H9 (cell line): ENCODE measurements around the gene HYAL3. TPM values are rescaled to one million over a fixed set of nuclear protein-coding genes. Genes with fewer than 3 reads are reported as not detected.

Experiments
- DNase-seq: peaks from one replicate; pipeline ENCODE4 v3.0.0-alpha.2; 2017
- H2AFZ ChIP-seq: one replicate; pipeline ENCODE4 v1.6.1; 2013; ENCODE audit warnings: mild to moderate bottlenecking, low read length, control low read depth, moderate library complexity
- H2AK5ac ChIP-seq: 2 replicates; pipeline ENCODE4 v1.6.1; 2013; ENCODE audit warnings: low read length, control low read depth, mixed read lengths; ENCODE audit not compliant: insufficient read length
- H2BK120ac ChIP-seq: one replicate; pipeline ENCODE4 v1.6.1; 2013; ENCODE audit warnings: low read depth, mild to moderate bottlenecking, low read length, control low read depth, inconsistent platforms; ENCODE audit not compliant: poor library complexity, severe bottlenecking
- H2BK12ac ChIP-seq: 2 replicates; pipeline ENCODE4 v1.6.1; 2013; ENCODE audit warnings: low read length, control low read depth, mixed read lengths, low read depth; ENCODE audit not compliant: insufficient read length
- H2BK15ac ChIP-seq: 2 replicates; pipeline ENCODE4 v1.6.1; 2013; ENCODE audit warnings: low read depth, low read length, control low read depth
- H2BK20ac ChIP-seq: one replicate; pipeline ENCODE4 v1.6.1; 2013; ENCODE audit warnings: low read depth, mild to moderate bottlenecking, low read length, control low read depth, inconsistent platforms; ENCODE audit not compliant: poor library complexity, severe bottlenecking
- H2BK5ac ChIP-seq: 2 replicates; pipeline ENCODE4 v1.6.1; 2013; ENCODE audit warnings: low read length, control low read depth, mixed read lengths; ENCODE audit not compliant: insufficient read length
- H3K14ac ChIP-seq: 2 replicates; pipeline ENCODE4 v1.6.1; 2013; ENCODE audit warnings: low read length, control low read depth; ENCODE audit not compliant: insufficient read depth
- H3K18ac ChIP-seq: 2 replicates; pipeline ENCODE4 v1.6.1; 2013; ENCODE audit warnings: low read depth, mild to moderate bottlenecking, mixed read lengths, low read length, control low read depth; ENCODE audit not compliant: insufficient read length
- H3K23ac ChIP-seq: 2 replicates; pipeline ENCODE4 v1.6.1; 2013; ENCODE audit warnings: low read length, control low read depth, mixed read lengths, low read depth; ENCODE audit not compliant: insufficient read length
- H3K23me2 ChIP-seq: 2 replicates; pipeline ENCODE4 v1.6.1; 2013; ENCODE audit warnings: low read depth, mild to moderate bottlenecking, mixed read lengths, low read length, control low read depth; ENCODE audit not compliant: insufficient read length, poor library complexity, severe bottlenecking
- H3K27ac ChIP-seq: 2 replicates; pipeline ENCODE4 v1.5.1; 2013; ENCODE audit warnings: low read length, control low read depth, mixed read lengths, low read depth; ENCODE audit not compliant: insufficient read length
- H3K27me3 ChIP-seq: 2 replicates; pipeline ENCODE4 v1.6.1; 2013; ENCODE audit warnings: low read length, control low read depth, inconsistent platforms; ENCODE audit not compliant: insufficient read depth
- H3K4ac ChIP-seq: 2 replicates; pipeline ENCODE4 v1.6.1; 2013; ENCODE audit warnings: low read depth, mild to moderate bottlenecking, control low read depth, inconsistent platforms, low read length, moderate library complexity
- H3K4me1 ChIP-seq: 2 replicates; pipeline ENCODE4 v1.6.1; 2013; ENCODE audit warnings: low read length, control low read depth, inconsistent platforms; ENCODE audit not compliant: insufficient read depth
- H3K4me2 ChIP-seq: 2 replicates; pipeline ENCODE4 v1.6.1; 2013; ENCODE audit warnings: low read length, control low read depth, mixed read lengths; ENCODE audit not compliant: insufficient read length, insufficient read depth
- H3K56ac ChIP-seq: 2 replicates; pipeline ENCODE4 v1.6.1; 2013; ENCODE audit warnings: low read depth, mild to moderate bottlenecking, mixed read lengths, low read length, control low read depth; ENCODE audit not compliant: insufficient read length
- H3K79me1 ChIP-seq: 2 replicates; pipeline ENCODE4 v1.6.1; 2013; ENCODE audit warnings: low read depth, mild to moderate bottlenecking, moderate library complexity, low read length, control low read depth, inconsistent platforms; ENCODE audit not compliant: insufficient read depth, poor library complexity, severe bottlenecking
- H3K79me2 ChIP-seq: 2 replicates; pipeline ENCODE4 v1.6.1; 2013; ENCODE audit warnings: low read length, control low read depth, inconsistent platforms; ENCODE audit not compliant: insufficient read depth
- H3K9ac ChIP-seq: 2 replicates; pipeline ENCODE4 v1.6.1; 2013; ENCODE audit warnings: low read length, control low read depth, mixed read lengths; ENCODE audit not compliant: insufficient read length; ENCODE audit errors: extremely low read depth
- H3K9me3 ChIP-seq: one replicate; pipeline ENCODE4 v1.6.1; 2013; ENCODE audit warnings: low read depth, low read length, inconsistent platforms; ENCODE audit not compliant: control insufficient read depth
- H3T11ph ChIP-seq: one replicate; pipeline ENCODE4 v1.6.1; 2013; ENCODE audit warnings: mild to moderate bottlenecking, low read length, control low read depth, inconsistent platforms
- H4K20me1 ChIP-seq: one replicate; pipeline ENCODE4 v1.6.1; 2013; ENCODE audit not compliant: control insufficient read depth, insufficient read length, insufficient read depth
- H4K5ac ChIP-seq: 2 replicates; pipeline ENCODE4 v1.6.1; 2013; ENCODE audit warnings: low read depth, mild to moderate bottlenecking, mixed read lengths, low read length, control low read depth; ENCODE audit not compliant: insufficient read length
- H4K8ac ChIP-seq: replicated peaks from 2 replicates; pipeline ENCODE4 v1.6.1; 2013; ENCODE audit warnings: low read length, control low read depth, mixed read lengths, low read depth; ENCODE audit not compliant: insufficient read length
- H4K91ac ChIP-seq: 2 replicates; pipeline ENCODE4 v1.6.1; 2013; ENCODE audit warnings: low read depth, mild to moderate bottlenecking, moderate library complexity, mixed read lengths, low read length, control low read depth; ENCODE audit not compliant: insufficient read length
- H3K27ac Mint-ChIP-seq, 3 experiments: 2 replicates in 2 of 3; 3 replicates in 1 of 3; pipeline ENCODE4 v1.8.0; 2020 to 2021; ENCODE audit warnings: mixed read lengths in 3 of 3, mild to moderate bottlenecking in 1 of 3, moderate library complexity in 1 of 3
- H3K27me3 Mint-ChIP-seq: 2 replicates; pipeline ENCODE4 v1.8.0; 2021; ENCODE audit warnings: low read depth, mild to moderate bottlenecking, moderate library complexity, mixed read lengths
- H3K36me3 Mint-ChIP-seq, 3 experiments: 2 replicates in 2 of 3; 3 replicates in 1 of 3; pipeline ENCODE4 v1.8.0; 2020 to 2021; ENCODE audit warnings: low read depth in 3 of 3, mixed read lengths in 3 of 3; ENCODE audit not compliant: insufficient read depth in 1 of 3
- H3K4me1 Mint-ChIP-seq, 2 experiments: 2 replicates each; pipeline ENCODE4 v1.8.0; 2020; ENCODE audit warnings: mixed read lengths in 2 of 2
- H3K4me3 Mint-ChIP-seq, 2 experiments: 2 replicates in 1 of 2; 3 replicates in 1 of 2; pipeline ENCODE4 v1.8.0; 2020 to 2021; ENCODE audit warnings: mild to moderate bottlenecking in 2 of 2, mixed read lengths in 2 of 2, moderate library complexity in 1 of 2
- H3K9me3 Mint-ChIP-seq, 2 experiments: 2 replicates in 1 of 2; 3 replicates in 1 of 2; pipeline ENCODE4 v1.8.0; 2020; ENCODE audit warnings: mild to moderate bottlenecking in 2 of 2, mixed read lengths in 2 of 2, moderate library complexity in 1 of 2
- CTCF ChIP-seq: fragments of 200-600 bp; sonication (generic); conservative IDR thresholded peaks from 3 replicates; pipeline ENCODE4 v1.8.0; 2021; ENCODE audit warnings: antibody characterized with exemption, mild to moderate bottlenecking
- WGBS: extraction: QIAGEN DNeasy Blood & Tissue Kit; methylation state at CpG from one replicate; pipeline ENCODE4 v1.1.7; 2013; ENCODE audit warnings: missing lambda C conversion rate, low lambda C conversion rate, mixed read lengths; ENCODE audit not compliant: insufficient read length; ENCODE audit errors: extremely low coverage; 5-methylcytosine and 5-hydroxymethylcytosine counted together
- total RNA-seq: library from RNA; stranded (reverse); gene quantifications from 2 replicates; pipeline ENCODE4 v1.2.1, GENCODE V29; 2021

HYAL3 gene
- total RNA-seq, 1 experiment from 2014 or later = 3.1 TPM

- Mint-ChIP-seq H3K27ac (peak overlapping the region; percentile 76 to 93 (median 92); a peak in 6 of 7 replicates), H3K4me3 (peak overlapping the region; percentile 85 to 97), H3K4me1 (peaks cover 27 to 42% of the 10 kb centered on the region in 2 experiments), H3K36me3 (peaks cover 37 to 58% (median 47%) of the 10 kb centered on the region in 3 experiments), H3K9me3 (no peaks in the 10 kb centered on the region), H3K27me3 (no peaks in the 10 kb centered on the region)
- no peaks in the 10 kb centered on the region for H4K20me1 ChIP-seq
- no peak overlapping the region for H2BK12ac ChIP-seq
- no peaks in the 10 kb centered on the region for H3K79me1 ChIP-seq
- no peak overlapping the region for H3K4ac ChIP-seq
- H3T11ph ChIP-seq = no peak overlapping the region
- H3K4me2 ChIP-seq = peak overlapping the region; percentile 83
- no peak overlapping the region for H2AK5ac ChIP-seq
- no peak overlapping the region for H3K18ac ChIP-seq
- H3K4me1 ChIP-seq = peaks cover 6% of the 10 kb centered on the region; the same call in 1 of the 2 replicates
- no peak overlapping the region for H3K23ac ChIP-seq
- peak overlapping the region; percentile 72 for H3K9ac ChIP-seq
- H2BK20ac ChIP-seq = no peak overlapping the region
- no peaks in the 10 kb centered on the region for H3K27me3 ChIP-seq
- peak; percentile 80 for DNase-seq
- H3K9me3 ChIP-seq = no peaks in the 10 kb centered on the region
- H3K79me2 ChIP-seq = peaks cover 5% of the 10 kb centered on the region; the same call in 1 of the 2 replicates
- no peak overlapping the region for H3K56ac ChIP-seq
- no peak overlapping the region for H4K5ac ChIP-seq
- H3K27ac ChIP-seq = no peak overlapping the region
- no peak; the same call in 2 of the 3 replicates for TF ChIP-seq CTCF
- H4K8ac ChIP-seq = no peak overlapping the region
- H2BK5ac ChIP-seq = no peak overlapping the region
- no peak overlapping the region for H2BK120ac ChIP-seq
- WGBS = no CpG with 5 or more reads among the region's 45 CpGs
- peaks cover 15% of the 10 kb centered on the region for H3K23me2 ChIP-seq
- H2AFZ ChIP-seq = no peak overlapping the region
- no peak overlapping the region for H4K91ac ChIP-seq
- peak overlapping the region; percentile 87; the same call in 1 of the 2 replicates for H3K14ac ChIP-seq
- no peak overlapping the region for H2BK15ac ChIP-seq
Measured at GRCh38 chr3:50320853-50321335, 21.7 kb upstream of the HYAL3 start.
